HCT116 (cell line): ENCODE results near the gene CCDC116. TPM values are rescaled to one million over a fixed set of nuclear protein-coding genes. Genes with fewer than 3 reads are reported as not detected.

Source experiments
- ATAC-seq: fragments of 200-7000 bp; cut with Tn5 transposase; 2 replicates; pipeline ENCODE4 v1.9.1; 2020; ENCODE audit warnings: mild to moderate bottlenecking, moderate library complexity
- BruUV-seq: library from RNA; stranded (reverse); fragments of 400-500 nt; replicated peaks from 2 replicates; lab custom pipeline; 2021; lab: Mats Ljungman, UMichigan
- CTCF ChIA-PET: fragments of 300-600 bp; sonication (Branson Sonifier 250); formaldehyde crosslinking; loops from one replicate; lab custom pipeline; 2021; ENCODE audit warnings: antibody characterized with exemption; lab: Charles Lee
- POLR2A ChIA-PET: fragments of 300-600, 350-600 bp; sonication (Branson Sonifier 250); formaldehyde crosslinking; loops from one replicate; lab custom pipeline; 2021; ENCODE audit warnings: antibody characterized with exemption; lab: Charles Lee
- RAD21 ChIA-PET, 2 experiments: fragments of 300-600 bp; sonication (Branson Sonifier 250); formaldehyde crosslinking; loops; one replicate each; lab custom pipeline; 2023; ENCODE audit warnings: low total read pairs in 2 of 2; ENCODE audit not compliant: uncharacterized antibody in 2 of 2, unreplicated experiment in 2 of 2, low non-redundant PET in 1 of 2; lab: Charles Lee
- DNase-seq: peaks from one replicate; pipeline ENCODE4 v3.0.0-alpha.2; 2010; ENCODE audit warnings: low read depth, low spot score
- H2AFZ ChIP-seq: fragments of 200-600 bp; shearing (Covaris generic), sonication (generic); 2 replicates; pipeline ENCODE4 v1.6.1; 2017; ENCODE audit warnings: low read depth, mixed run types, mixed read lengths, antibody characterized with exemption, low read length; ENCODE audit not compliant: poor library complexity, severe bottlenecking
- H3K27ac ChIP-seq: 2 replicates; pipeline ENCODE4 v1.5.1; 2012; ENCODE audit warnings: low read depth, low read length
- H3K27me3 ChIP-seq: fragments of 200-600 bp; sonication (generic); 2 replicates; pipeline ENCODE4 v1.6.1; 2016; ENCODE audit warnings: mixed run types, low read length, mixed read lengths; ENCODE audit not compliant: insufficient read depth
- H3K36me3 ChIP-seq, 2 experiments: fragments of 200-500 bp in 1 of 2; fragments of 200-600 bp in 1 of 2; sonication (Bioruptor generic) in 1 of 2; sonication (generic) in 1 of 2; 2 replicates each; pipeline versions ENCODE4 v1.5.1 to v1.6.1; 2014 to 2016; ENCODE audit warnings: low read length in 2 of 2, inconsistent platforms in 1 of 2, mixed read lengths in 1 of 2, mixed run types in 1 of 2; ENCODE audit not compliant: insufficient read depth in 2 of 2, control insufficient read depth in 1 of 2
- H3K4me1 ChIP-seq, 2 experiments: fragments of 200-600 bp in 1 of 2; sonication (generic) in 1 of 2; 2 replicates each; pipeline versions ENCODE4 v1.5.1 to v1.6.1; 2012 to 2017; ENCODE audit warnings: low read length in 2 of 2, inconsistent platforms in 1 of 2, mild to moderate bottlenecking in 1 of 2, mixed read lengths in 1 of 2, mixed run types in 1 of 2, moderate library complexity in 1 of 2; ENCODE audit not compliant: insufficient read depth in 2 of 2, control insufficient read depth in 1 of 2
- H3K4me2 ChIP-seq: fragments of 200-600 bp; sonication (generic); 2 replicates; pipeline ENCODE4 v1.6.1; 2017; ENCODE audit warnings: mixed run types, low read length, mixed read lengths
- H3K4me3 ChIP-seq, 2 experiments: fragments of 200-600 bp in 1 of 2; sonication (generic) in 1 of 2; replicated peaks in 1 of 2; 2 replicates each; pipeline ENCODE4 v1.5.1; 2011 to 2016; ENCODE audit warnings: low read length in 2 of 2, control low read depth in 1 of 2, low read depth in 1 of 2, mild to moderate bottlenecking in 1 of 2, mixed read lengths in 1 of 2, mixed run types in 1 of 2
- H3K79me2 ChIP-seq: fragments of 200-600 bp; sonication (generic); 2 replicates; pipeline ENCODE4 v1.6.1; 2017; ENCODE audit warnings: mild to moderate bottlenecking, mixed run types, low read length, moderate library complexity, mixed read lengths; ENCODE audit not compliant: insufficient read depth
- H3K9ac ChIP-seq: fragments of 200-600 bp; sonication (generic); 2 replicates; pipeline ENCODE4 v1.6.1; 2016; ENCODE audit warnings: low read length, mixed read lengths
- H3K9me2 ChIP-seq: fragments of 200-600 bp; sonication (generic), shearing (Covaris generic); 2 replicates; pipeline ENCODE4 v1.6.1; 2017; ENCODE audit warnings: mixed run types, mild to moderate bottlenecking, moderate library complexity; ENCODE audit not compliant: insufficient read depth
- H3K9me3 ChIP-seq, 2 experiments: fragments of 200-500 bp in 1 of 2; fragments of 200-600 bp in 1 of 2; sonication (Bioruptor generic) in 1 of 2; sonication (generic) in 1 of 2; 2 replicates each; pipeline ENCODE4 v1.6.1; 2014 to 2017; ENCODE audit warnings: low read length in 2 of 2, mixed read lengths in 2 of 2, inconsistent platforms in 1 of 2, low read depth in 1 of 2, mild to moderate bottlenecking in 1 of 2, mixed run types in 1 of 2, moderate library complexity in 1 of 2; ENCODE audit not compliant: control insufficient read depth in 1 of 2, insufficient read depth in 1 of 2
- H4K20me1 ChIP-seq: fragments of 200-600 bp; sonication (generic), shearing (Covaris generic); 2 replicates; pipeline ENCODE4 v1.6.1; 2017; ENCODE audit warnings: mixed run types, mild to moderate bottlenecking, moderate library complexity; ENCODE audit not compliant: insufficient read depth
- CBX3 ChIP-seq: IDR thresholded peaks from 2 replicates; pipeline ENCODE4 v1.6.1; 2012; ENCODE audit warnings: low read depth
- CEBPB ChIP-seq: IDR thresholded peaks from 2 replicates; pipeline ENCODE4 v1.6.1; 2012; ENCODE audit warnings: low read depth
- EGR1 ChIP-seq: IDR thresholded peaks from 2 replicates; pipeline ENCODE4 v1.6.1; 2012; ENCODE audit warnings: low read depth
- ELF1 ChIP-seq: IDR thresholded peaks from 2 replicates; pipeline ENCODE4 v1.6.1; 2012; ENCODE audit warnings: low read depth, borderline replicate concordance
- JUND ChIP-seq: IDR thresholded peaks from 2 replicates; pipeline ENCODE4 v1.6.1; 2012
- POLR2A ChIP-seq: IDR thresholded peaks from 2 replicates; pipeline ENCODE4 v1.7.0; 2011; ENCODE audit warnings: borderline replicate concordance; ENCODE audit not compliant: insufficient read depth, insufficient read length; ENCODE audit errors: extremely low read depth
- POLR2AphosphoS5 ChIP-seq: IDR thresholded peaks from 2 replicates; pipeline ENCODE4 v1.6.1; 2011; ENCODE audit warnings: mild to moderate bottlenecking, low read depth, low read length, moderate library complexity
- RAD21 ChIP-seq: IDR thresholded peaks from 2 replicates; pipeline ENCODE4 v1.6.1; 2012; ENCODE audit warnings: low read depth, mild to moderate bottlenecking
- SIN3A ChIP-seq: IDR thresholded peaks from 2 replicates; pipeline ENCODE4 v1.6.1; 2012; ENCODE audit warnings: low read depth
- SP1 ChIP-seq: IDR thresholded peaks from 2 replicates; pipeline ENCODE4 v1.6.1; 2012; ENCODE audit warnings: low read depth
- TCF7L2 ChIP-seq: IDR thresholded peaks from 2 replicates; pipeline ENCODE4 v1.7.0; 2011; ENCODE audit warnings: borderline replicate concordance, inconsistent platforms; ENCODE audit not compliant: insufficient read depth, insufficient read length; ENCODE audit errors: extremely low read depth
- YY1 ChIP-seq: IDR thresholded peaks from 2 replicates; pipeline ENCODE4 v1.6.1; 2011; ENCODE audit warnings: low read length, low read depth, moderate library complexity, mild to moderate bottlenecking; ENCODE audit not compliant: insufficient replicate concordance; ENCODE audit errors: extremely low read depth
- ZFX ChIP-seq: fragments of 450-650 bp; IDR thresholded peaks from 2 replicates; pipeline ENCODE4 v1.6.1; 2017
- ZNF274 ChIP-seq: fragments of 200-500 bp; sonication (Bioruptor generic); IDR thresholded peaks from 2 replicates; pipeline ENCODE4 v1.6.1; 2014; ENCODE audit warnings: mild to moderate bottlenecking, low read depth, low read length, inconsistent platforms
- intact Hi-C: fragments of 100-400 bp; cut with micrococcal nuclease; formaldehyde crosslinking; loops from 2 replicates; pipeline ENCODE4 v1.10.0; 2022
- total RNA-seq: library from RNA; stranded (reverse); gene quantifications from one replicate; pipeline ENCODE4 v1.2.1, GENCODE V29; 2021; ENCODE audit not compliant: unreplicated experiment
- TF ChIP-seq, protein P1 (sequence below), 3 experiments: fragments of 200-600 bp in 1 of 3; sonication (generic) in 1 of 3; IDR thresholded peaks in 2 of 3; conservative IDR thresholded peaks in 1 of 3; 2 replicates each; pipeline ENCODE4 v1.5.1; 2012 to 2017; ENCODE audit warnings: low read depth in 2 of 3, low read length in 2 of 3, antibody characterized with exemption in 1 of 3, borderline replicate concordance in 1 of 3, control low read depth in 1 of 3, mild to moderate bottlenecking in 1 of 3, mixed read lengths in 1 of 3, mixed run types in 1 of 3, moderate library complexity in 1 of 3; ENCODE audit not compliant: insufficient read depth in 1 of 3
- TF ChIP-seq, protein P2 (sequence below): IDR thresholded peaks from 2 replicates; pipeline ENCODE4 v1.6.1; 2011; ENCODE audit warnings: mild to moderate bottlenecking, low read length, moderate library complexity; ENCODE audit not compliant: insufficient replicate concordance; ENCODE audit errors: extremely low read depth
- TF ChIP-seq, protein P3 (sequence below): IDR thresholded peaks from 2 replicates; pipeline ENCODE4 v1.6.1; 2012

CCDC116 gene
- total RNA-seq, 1 experiment from 2014 or later = 0.66 TPM

DNA sequence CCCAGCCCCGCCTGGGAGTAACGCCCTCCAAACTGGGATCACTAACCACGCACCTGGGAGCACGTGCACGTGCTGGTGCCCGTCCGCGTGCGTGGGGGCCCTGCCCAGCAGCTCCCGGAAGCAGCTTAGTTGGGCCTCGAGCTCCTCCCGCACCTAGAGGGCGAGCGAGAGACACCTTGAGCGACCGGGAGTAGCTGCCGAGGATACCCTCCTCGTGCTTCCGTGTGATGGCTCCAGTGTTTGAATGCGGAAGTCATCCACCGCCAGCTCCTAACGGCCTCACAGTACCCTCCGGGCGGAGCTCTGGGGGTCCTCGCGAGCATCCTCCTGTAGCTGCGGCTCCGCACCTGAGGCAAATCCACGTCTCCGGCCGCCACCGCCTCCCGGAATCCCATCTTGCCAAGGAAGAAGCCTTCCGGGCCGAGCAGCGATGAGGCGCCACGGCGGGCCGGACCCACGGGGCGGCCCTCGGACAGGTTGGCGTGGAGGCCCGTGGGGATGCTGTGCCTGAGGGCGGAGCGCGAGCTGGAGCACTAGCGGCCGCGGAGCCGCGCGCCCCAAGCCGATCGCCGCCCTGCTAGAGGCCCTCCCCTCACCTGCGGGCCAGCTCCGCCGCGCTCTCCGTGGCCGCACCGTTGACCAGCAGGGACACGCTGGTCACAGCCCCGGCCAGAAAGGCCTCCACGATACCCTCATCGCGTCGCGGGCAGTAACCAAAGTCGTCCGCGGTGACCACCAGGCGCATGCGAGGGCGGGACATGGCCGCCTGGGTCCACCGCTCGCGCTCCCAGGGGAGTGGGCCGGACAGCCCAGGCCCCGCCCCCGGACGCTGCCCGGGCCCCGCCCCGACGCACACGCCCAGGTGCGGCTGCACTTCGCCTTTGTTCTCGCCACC, 3.1 kb upstream of the CCDC116 start, which contains the start of gene YDJC:
Gene YDJC, minus strand, starts transcription at position 768 of the 895 bp plus-strand sequence. Its CDS starts 8 bp downstream, at position 760.
- intact Hi-C loops = no loop called here
- Histone ChIP-seq H3K4me2 (peak within 1 kb of the TSS; percentile 94), H3K4me1 (peaks cover 9 to 40% of the 10 kb centered on the region in 2 experiments), H3K9me3 (no peaks in the 10 kb centered on the region)
- DNase-seq = peak; percentile 87
- POLR2A ChIA-PET = interaction anchor here (0.7 to 2.9 kb wide), 8 partner anchors 13 to 73 kb away, joined by 3 to 43 read pairs (median 4); partner anchors contain the start of gene SDF2L1
- BruUV-seq = no TSS peak
- peak; percentile 81 for TF ChIP-seq TCF7L2
- peak; percentile 92 for TF ChIP-seq CBX3
- peak; percentile 73 for TF ChIP-seq POLR2A
- peak; percentile 72; the same call in 1 of the 2 replicates for TF ChIP-seq ZFX
- TF ChIP-seq SIN3A = peak; percentile 81
- TF ChIP-seq, protein P1, sequence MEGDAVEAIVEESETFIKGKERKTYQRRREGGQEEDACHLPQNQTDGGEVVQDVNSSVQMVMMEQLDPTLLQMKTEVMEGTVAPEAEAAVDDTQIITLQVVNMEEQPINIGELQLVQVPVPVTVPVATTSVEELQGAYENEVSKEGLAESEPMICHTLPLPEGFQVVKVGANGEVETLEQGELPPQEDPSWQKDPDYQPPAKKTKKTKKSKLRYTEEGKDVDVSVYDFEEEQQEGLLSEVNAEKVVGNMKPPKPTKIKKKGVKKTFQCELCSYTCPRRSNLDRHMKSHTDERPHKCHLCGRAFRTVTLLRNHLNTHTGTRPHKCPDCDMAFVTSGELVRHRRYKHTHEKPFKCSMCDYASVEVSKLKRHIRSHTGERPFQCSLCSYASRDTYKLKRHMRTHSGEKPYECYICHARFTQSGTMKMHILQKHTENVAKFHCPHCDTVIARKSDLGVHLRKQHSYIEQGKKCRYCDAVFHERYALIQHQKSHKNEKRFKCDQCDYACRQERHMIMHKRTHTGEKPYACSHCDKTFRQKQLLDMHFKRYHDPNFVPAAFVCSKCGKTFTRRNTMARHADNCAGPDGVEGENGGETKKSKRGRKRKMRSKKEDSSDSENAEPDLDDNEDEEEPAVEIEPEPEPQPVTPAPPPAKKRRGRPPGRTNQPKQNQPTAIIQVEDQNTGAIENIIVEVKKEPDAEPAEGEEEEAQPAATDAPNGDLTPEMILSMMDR (IDR thresholded peaks at IDR 0.05 in 2 of 3, conservative IDR thresholded peaks at IDR 0.05 in 1 of 3; ENCODE audit: borderline replicate concordance in 1 of 3, insufficient read depth in 1 of 3, low read depth in 2 of 3, low read length in 2 of 3) = peak; percentile 51 to 77 (median 54); a peak in 5 of 6 replicates
- peak; percentile 56 for TF ChIP-seq EGR1
- peak; percentile 82 for TF ChIP-seq POLR2AphosphoS5
- TF ChIP-seq, protein P2, sequence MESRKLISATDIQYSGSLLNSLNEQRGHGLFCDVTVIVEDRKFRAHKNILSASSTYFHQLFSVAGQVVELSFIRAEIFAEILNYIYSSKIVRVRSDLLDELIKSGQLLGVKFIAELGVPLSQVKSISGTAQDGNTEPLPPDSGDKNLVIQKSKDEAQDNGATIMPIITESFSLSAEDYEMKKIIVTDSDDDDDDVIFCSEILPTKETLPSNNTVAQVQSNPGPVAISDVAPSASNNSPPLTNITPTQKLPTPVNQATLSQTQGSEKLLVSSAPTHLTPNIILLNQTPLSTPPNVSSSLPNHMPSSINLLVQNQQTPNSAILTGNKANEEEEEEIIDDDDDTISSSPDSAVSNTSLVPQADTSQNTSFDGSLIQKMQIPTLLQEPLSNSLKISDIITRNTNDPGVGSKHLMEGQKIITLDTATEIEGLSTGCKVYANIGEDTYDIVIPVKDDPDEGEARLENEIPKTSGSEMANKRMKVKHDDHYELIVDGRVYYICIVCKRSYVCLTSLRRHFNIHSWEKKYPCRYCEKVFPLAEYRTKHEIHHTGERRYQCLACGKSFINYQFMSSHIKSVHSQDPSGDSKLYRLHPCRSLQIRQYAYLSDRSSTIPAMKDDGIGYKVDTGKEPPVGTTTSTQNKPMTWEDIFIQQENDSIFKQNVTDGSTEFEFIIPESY = no peak
- peak; percentile 33; the same call in 1 of the 2 replicates for TF ChIP-seq JUND
- no peak for TF ChIP-seq CEBPB
- no peak for TF ChIP-seq RAD21
- TF ChIP-seq SP1 = peak; percentile 57
- TF ChIP-seq ELF1 = peak; percentile 96
- TF ChIP-seq, protein P3, sequence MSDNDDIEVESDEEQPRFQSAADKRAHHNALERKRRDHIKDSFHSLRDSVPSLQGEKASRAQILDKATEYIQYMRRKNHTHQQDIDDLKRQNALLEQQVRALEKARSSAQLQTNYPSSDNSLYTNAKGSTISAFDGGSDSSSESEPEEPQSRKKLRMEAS = peak; percentile 100
- TF ChIP-seq ZNF274 = no peak
- TF ChIP-seq YY1 = peak; percentile 80
- TF ChIP-seq, all 23 proteins: peak for 13
- peaks cover 45% of the 10 kb centered on the region for H3K79me2 ChIP-seq
- H3K9ac ChIP-seq = peak within 1 kb of the TSS; percentile 99
- peak; percentile 81 for ATAC-seq
- H3K9me2 ChIP-seq = no peaks in the 10 kb centered on the region
- peak within 1 kb of the TSS; percentile 86 to 91 for H3K4me3 ChIP-seq
- H3K27ac ChIP-seq = peak within 1 kb of the TSS; percentile 99
- H3K36me3 ChIP-seq = peaks cover 0 to 19% of the 10 kb centered on the region in 2 experiments; a peak in 1 of 4 replicates
- ChIA-PET CTCF (interaction anchor here (0.5 to 5.7 kb wide), 11 partner anchors 10 to 73 kb away, joined by 3 to 103 read pairs (median 3); partner anchors contain the start of gene SDF2L1), RAD21 (interaction anchor here (0.6 to 0.8 kb wide), 3 partner anchors 12 to 16 kb away, joined by 3 to 7 read pairs (median 6); partner anchors contain the start of gene SDF2L1 (in 1 of the 2))
- H3K27me3 ChIP-seq = no peaks in the 10 kb centered on the region
- H2AFZ ChIP-seq = no peak within 1 kb of the TSS
- H4K20me1 ChIP-seq = no peaks in the 10 kb centered on the region
